Loucy (cell line): ENCODE results near the gene GPC1.
"Not testable (repeated sequence)": the region's sequence is repeated elsewhere in the genome, so short reads cannot be mapped to it uniquely, and the experiment has no call there.

Experiments
- H2AFZ ChIP-seq: fragments of 200-600 bp; sonication (generic); 2 replicates; pipeline ENCODE4 v1.6.0; 2016; ENCODE audit warnings: antibody characterized with exemption, mild to moderate bottlenecking, low read length, moderate library complexity
- H3F3A ChIP-seq: fragments of 200-600 bp; 2 replicates; pipeline ENCODE4 v1.6.0; 2016; ENCODE audit warnings: antibody characterized with exemption, low read depth, mild to moderate bottlenecking
- H3K27me3 ChIP-seq: fragments of 200-600 bp; sonication (generic); 2 replicates; pipeline ENCODE4 v1.6.1; 2014; ENCODE audit warnings: low read length, mild to moderate bottlenecking; ENCODE audit not compliant: insufficient read depth, poor library complexity, severe bottlenecking
- H3K36me3 ChIP-seq: fragments of 200-600 bp; sonication (generic); 2 replicates; pipeline ENCODE4 v1.6.1; 2016; ENCODE audit warnings: low read length; ENCODE audit not compliant: insufficient read depth
- H3K4me1 ChIP-seq: fragments of 200-600 bp; sonication (generic); 2 replicates; pipeline ENCODE4 v1.5.1; 2014; ENCODE audit warnings: low read length, mild to moderate bottlenecking; ENCODE audit not compliant: insufficient read depth, poor library complexity, severe bottlenecking
- H3K4me2 ChIP-seq: fragments of 200-600 bp; sonication (generic); 2 replicates; pipeline ENCODE4 v1.6.0; 2014; ENCODE audit warnings: antibody characterized with exemption, low read length, low read depth, mild to moderate bottlenecking; ENCODE audit not compliant: poor library complexity, severe bottlenecking
- H3K4me3 ChIP-seq: fragments of 200-600 bp; sonication (generic); 2 replicates; pipeline ENCODE4 v1.5.1; 2014; ENCODE audit warnings: low read length, mild to moderate bottlenecking, mixed read lengths; ENCODE audit not compliant: poor library complexity, severe bottlenecking
- H3K79me2 ChIP-seq: fragments of 200-600 bp; sonication (generic); 2 replicates; pipeline ENCODE4 v1.6.1; 2014; ENCODE audit warnings: low read length; ENCODE audit not compliant: insufficient read depth
- H3K9ac ChIP-seq: fragments of 200-600 bp; sonication (generic); 2 replicates; pipeline ENCODE4 v1.6.0; 2014; ENCODE audit warnings: mild to moderate bottlenecking, low read depth, low read length, moderate library complexity; ENCODE audit not compliant: poor library complexity, severe bottlenecking
- H3K9me2 ChIP-seq: fragments of 200-600 bp; sonication (generic); replicated peaks from 2 replicates; pipeline ENCODE4 v1.6.1; 2016; ENCODE audit warnings: low read depth, low read length, mixed read lengths
- H3K9me3 ChIP-seq: fragments of 200-600 bp; sonication (generic); 2 replicates; pipeline ENCODE4 v1.6.1; 2014; ENCODE audit warnings: mild to moderate bottlenecking, antibody characterized with exemption, low read length, low read depth; ENCODE audit not compliant: insufficient read depth
- H4K20me1 ChIP-seq: fragments of 200-600 bp; sonication (generic); 2 replicates; pipeline ENCODE4 v1.6.0; 2014; ENCODE audit warnings: antibody characterized with exemption, low read length, mild to moderate bottlenecking; ENCODE audit not compliant: insufficient read depth, poor library complexity, severe bottlenecking
- EZH2phosphoT487 ChIP-seq: fragments of 200-600 bp; IDR thresholded peaks from 2 replicates; pipeline ENCODE4 v1.6.1; 2018; ENCODE audit warnings: antibody characterized with exemption, mild to moderate bottlenecking, moderate library complexity, borderline replicate concordance
- TF ChIP-seq, protein P1 (sequence below): fragments of 200-600 bp; sonication (generic); conservative IDR thresholded peaks from 2 replicates; pipeline ENCODE4 v1.5.1; 2014; ENCODE audit warnings: mild to moderate bottlenecking, antibody characterized with exemption, low read length

Gene GPC1, protein sequence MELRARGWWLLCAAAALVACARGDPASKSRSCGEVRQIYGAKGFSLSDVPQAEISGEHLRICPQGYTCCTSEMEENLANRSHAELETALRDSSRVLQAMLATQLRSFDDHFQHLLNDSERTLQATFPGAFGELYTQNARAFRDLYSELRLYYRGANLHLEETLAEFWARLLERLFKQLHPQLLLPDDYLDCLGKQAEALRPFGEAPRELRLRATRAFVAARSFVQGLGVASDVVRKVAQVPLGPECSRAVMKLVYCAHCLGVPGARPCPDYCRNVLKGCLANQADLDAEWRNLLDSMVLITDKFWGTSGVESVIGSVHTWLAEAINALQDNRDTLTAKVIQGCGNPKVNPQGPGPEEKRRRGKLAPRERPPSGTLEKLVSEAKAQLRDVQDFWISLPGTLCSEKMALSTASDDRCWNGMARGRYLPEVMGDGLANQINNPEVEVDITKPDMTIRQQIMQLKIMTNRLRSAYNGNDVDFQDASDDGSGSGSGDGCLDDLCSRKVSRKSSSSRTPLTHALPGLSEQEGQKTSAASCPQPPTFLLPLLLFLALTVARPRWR

GRCh38 chr2:240435457-240435947 is at the start of gene GPC1:
Gene GPC1, plus strand, starts transcription at chr2:240435663. Its CDS starts 256 bp downstream, at chr2:240435919.
- Histone ChIP-seq H3K27me3 (no peaks in the 10 kb centered on the region), H3K79me2 (no peaks in the 10 kb centered on the region), H3K4me3 (peak within 1 kb of the TSS; percentile 95), H3F3A (no peaks in the 10 kb centered on the region), H3K4me1 (peaks cover 19% of the 10 kb centered on the region), H4K20me1 (no peaks in the 10 kb centered on the region), H2AFZ (peak within 1 kb of the TSS; percentile 94), H3K9me2 (no peaks in the 10 kb centered on the region), H3K9me3 (no peaks in the 10 kb centered on the region), H3K36me3 (no peaks in the 10 kb centered on the region), H3K4me2 (peak within 1 kb of the TSS; percentile 97), H3K9ac (peak within 1 kb of the TSS; percentile 94)
- TF ChIP-seq, protein P1, sequence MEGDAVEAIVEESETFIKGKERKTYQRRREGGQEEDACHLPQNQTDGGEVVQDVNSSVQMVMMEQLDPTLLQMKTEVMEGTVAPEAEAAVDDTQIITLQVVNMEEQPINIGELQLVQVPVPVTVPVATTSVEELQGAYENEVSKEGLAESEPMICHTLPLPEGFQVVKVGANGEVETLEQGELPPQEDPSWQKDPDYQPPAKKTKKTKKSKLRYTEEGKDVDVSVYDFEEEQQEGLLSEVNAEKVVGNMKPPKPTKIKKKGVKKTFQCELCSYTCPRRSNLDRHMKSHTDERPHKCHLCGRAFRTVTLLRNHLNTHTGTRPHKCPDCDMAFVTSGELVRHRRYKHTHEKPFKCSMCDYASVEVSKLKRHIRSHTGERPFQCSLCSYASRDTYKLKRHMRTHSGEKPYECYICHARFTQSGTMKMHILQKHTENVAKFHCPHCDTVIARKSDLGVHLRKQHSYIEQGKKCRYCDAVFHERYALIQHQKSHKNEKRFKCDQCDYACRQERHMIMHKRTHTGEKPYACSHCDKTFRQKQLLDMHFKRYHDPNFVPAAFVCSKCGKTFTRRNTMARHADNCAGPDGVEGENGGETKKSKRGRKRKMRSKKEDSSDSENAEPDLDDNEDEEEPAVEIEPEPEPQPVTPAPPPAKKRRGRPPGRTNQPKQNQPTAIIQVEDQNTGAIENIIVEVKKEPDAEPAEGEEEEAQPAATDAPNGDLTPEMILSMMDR: no peak
- no peak for TF ChIP-seq EZH2phosphoT487

DNA sequence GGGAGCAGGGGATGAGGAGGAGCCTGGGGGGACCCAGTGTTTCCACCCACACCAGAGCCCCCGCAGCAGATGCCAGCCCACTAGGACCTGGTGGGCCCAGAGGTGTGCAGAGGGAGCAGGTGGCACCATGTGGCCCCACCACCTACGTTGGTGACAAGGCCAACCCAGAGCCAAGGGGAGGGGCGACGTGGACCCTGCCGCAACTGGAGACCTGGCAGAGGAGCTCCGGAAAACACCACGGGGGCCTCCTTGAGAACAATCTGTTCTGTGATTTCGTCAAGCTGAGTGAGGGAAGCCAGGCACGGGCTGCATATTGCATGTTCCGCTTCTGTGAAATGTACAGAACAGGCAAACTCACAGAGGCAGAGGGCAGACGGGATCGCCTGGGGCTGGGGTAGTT is 49.1 kb upstream of the GPC1 start:
- Histone ChIP-seq H3F3A (no peaks in the 10 kb centered on the region), H3K9me3 (no peaks in the 10 kb centered on the region), H3K4me2 (no peak overlapping the region), H4K20me1 (no peaks in the 10 kb centered on the region), H3K4me3 (no peak overlapping the region), H3K9me2 (no peaks in the 10 kb centered on the region), H3K4me1 (peaks cover 20% of the 10 kb centered on the region), H2AFZ (no peak overlapping the region), H3K79me2 (no peaks in the 10 kb centered on the region), H3K27me3 (no peaks in the 10 kb centered on the region), H3K9ac (no peak overlapping the region), H3K36me3 (no peaks in the 10 kb centered on the region)
- TF ChIP-seq EZH2phosphoT487: no peak
- TF ChIP-seq, protein P1: no peak

GRCh38 chr2:240386743-240387142 is 48.7 kb upstream of the GPC1 start:
- not testable (repeated sequence) for H3K36me3 ChIP-seq, H3K27me3 ChIP-seq, H3K9me2 ChIP-seq, H3K4me3 ChIP-seq, H2AFZ ChIP-seq, H3K4me2 ChIP-seq, H3K9me3 ChIP-seq, H3K79me2 ChIP-seq, H3F3A ChIP-seq, H3K9ac ChIP-seq, H4K20me1 ChIP-seq
- H3K4me1 ChIP-seq: peaks cover 24% of the 10 kb centered on the region
